MM.1S (cell line): Measurements from ENCODE around the gene TRIM28.

Experiments
- CTCF ChIP-seq: fragments of 300-600 bp; sonication (generic); IDR thresholded peaks from 2 replicates; pipeline ENCODE4 v1.5.1; 2016; ENCODE audit warnings: antibody characterized with exemption, low read length, mixed read lengths
- EZH2 ChIP-seq: fragments of 300-600 bp; sonication (generic); optimal IDR thresholded peaks from 2 replicates; pipeline ENCODE3; 2017; ENCODE audit warnings: low read depth, mild to moderate bottlenecking, antibody characterized with exemption, low read length, mixed read lengths

- TF ChIP-seq EZH2 (no peak), CTCF (no peak)
Measured at GRCh38 chr19:58548859-58549663, 5.2 kb downstream of the TRIM28 start.
